GM21619 (cell line): Measurements from ENCODE around the gene ZNF48.
"Not testable (repeated sequence)": the region's sequence is repeated elsewhere in the genome, so short reads cannot be mapped to it uniquely, and the experiment has no call there.

ENCODE experiments used
- ATAC-seq: cut with Tn5 transposase; IDR thresholded peaks from one replicate; pipeline ENCODE4 v1.9.1; 2021; ENCODE audit not compliant: unreplicated experiment

Gene ZNF48

DNA sequence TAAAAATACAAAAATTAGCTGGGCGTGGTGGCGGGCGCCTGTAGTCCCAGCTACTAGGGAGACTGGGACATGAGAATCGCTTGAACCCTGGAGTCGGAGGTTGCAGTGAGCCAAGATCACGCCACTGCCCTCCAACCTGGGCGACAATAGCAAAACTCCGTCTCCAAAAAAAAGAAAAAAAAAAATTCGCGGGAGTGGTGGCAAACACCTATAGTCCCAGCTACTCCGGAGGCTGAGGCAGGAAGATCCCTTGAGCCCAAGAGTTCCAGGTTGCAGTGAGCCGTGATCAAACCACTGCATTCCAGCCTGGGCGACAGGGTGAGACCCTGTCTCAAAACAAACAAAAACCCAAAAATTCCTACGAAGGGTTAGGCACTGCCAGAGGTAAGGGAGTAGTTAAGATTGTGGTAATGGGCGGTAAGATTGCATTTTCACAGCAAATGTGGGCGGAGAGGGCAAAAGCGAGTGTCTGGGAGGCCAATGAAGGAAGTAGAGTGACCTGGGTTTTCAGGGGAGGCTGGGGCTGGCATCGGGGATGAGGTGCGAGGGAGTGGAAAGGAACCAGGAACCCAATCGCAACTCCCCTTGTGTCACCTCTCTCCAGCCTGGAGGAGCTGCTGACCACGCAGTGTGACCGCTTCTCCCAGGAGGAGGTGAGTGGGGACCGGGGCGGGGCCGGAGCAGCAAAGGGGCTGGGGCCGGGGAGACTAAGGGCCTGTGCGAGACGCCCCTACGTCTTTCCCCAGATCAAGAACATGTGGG lies 18.0 kb upstream of the ZNF48 start:
- no peak for ATAC-seq

DNA sequence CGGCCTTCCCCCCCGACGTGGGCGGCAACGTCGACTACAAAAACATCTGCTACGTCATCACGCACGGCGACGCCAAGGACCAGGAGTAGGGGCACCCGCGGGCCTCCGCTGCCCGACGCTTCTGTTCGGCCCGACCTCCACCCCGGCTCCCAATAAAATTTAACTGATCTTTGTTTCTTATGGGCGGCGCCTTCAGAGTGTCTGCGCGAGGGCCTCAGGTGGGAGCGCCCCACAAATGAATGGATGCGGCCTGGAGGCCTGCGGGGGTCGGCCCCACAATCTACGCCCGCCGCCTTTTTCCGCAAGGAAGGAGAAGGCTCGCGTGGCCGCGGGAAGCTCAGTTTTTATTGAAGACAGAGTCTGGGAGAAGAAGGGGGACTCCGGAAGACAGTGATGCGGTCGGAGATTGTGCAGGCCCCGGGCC lies 17.4 kb upstream of the ZNF48 start:
- ATAC-seq = peak; percentile 36

DNA sequence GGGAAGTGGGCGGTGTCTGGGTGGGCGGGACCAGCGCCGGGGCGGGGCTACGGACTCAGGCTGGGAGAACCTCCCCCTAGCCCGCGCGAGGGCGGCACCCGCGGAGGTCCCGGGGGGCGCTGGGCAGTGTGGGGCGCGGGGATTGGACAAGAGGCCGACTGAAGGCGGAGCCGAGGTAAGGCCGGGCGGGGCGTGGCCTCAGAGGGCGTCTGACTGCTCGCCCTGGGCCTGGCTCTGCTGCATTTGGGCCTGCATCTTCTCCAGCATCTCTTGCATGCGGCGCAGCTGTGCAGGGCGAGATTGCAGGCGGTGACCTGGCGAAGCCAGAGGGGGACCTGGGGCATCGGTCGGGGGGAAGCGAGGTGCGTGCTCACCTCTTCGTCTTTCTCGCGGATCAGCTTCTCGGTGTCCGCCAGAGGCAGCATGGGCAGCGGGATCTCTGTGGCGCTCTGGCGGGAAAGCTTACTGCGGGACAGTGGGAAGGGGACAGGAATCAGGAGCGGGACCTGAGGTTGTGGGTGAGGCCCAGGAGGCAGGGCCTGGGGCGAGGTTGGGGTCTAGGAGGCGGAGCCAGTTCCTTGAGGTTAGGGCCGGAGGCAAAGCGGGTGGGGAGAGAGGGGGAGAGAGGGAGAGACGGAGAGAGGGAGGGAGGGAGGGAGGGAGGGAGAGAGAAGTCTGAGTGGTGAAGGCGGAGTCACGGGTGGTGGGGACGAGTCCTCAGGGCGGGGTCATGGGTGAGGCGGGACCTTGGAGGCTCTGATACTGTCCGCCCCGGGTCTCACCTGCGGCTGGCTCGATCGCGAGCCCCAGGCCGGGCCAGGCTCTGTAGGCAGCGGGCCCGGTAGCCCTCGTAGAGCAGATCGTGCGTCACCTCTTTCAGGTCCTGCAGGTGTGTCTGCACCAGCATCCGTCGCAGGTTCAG lies 16.7 kb upstream of the ZNF48 start:
- ATAC-seq = peak; percentile 68

DNA sequence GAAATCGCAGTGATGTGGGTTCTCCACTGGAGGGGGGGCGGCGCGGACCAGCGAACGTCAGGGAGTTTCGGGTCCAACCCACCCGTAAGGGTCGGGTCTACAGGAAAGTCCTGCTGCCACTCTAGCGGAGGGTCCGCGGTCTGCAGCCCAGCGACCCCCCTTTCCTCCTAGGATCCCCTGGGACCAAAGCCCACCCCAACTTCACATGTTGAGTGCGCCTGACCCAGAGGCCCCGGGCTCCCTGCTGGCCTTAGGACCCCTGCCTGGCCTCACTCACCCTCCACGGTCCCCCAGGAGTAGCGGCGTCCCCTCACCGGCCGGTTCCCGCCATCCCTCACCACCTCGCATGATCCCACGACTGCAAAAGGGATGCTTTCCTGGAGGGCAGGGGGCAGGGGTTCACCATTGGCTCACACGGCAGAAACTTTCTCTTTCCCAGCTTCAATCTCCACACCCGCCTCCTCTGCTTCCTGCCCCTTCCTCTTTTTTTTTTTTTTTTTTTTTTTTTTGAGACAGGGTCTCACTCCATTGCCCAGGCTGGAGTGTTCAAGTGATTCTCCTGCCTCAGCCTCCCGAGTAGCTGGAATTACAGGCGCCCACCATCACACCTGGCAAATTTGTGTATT lies 15.9 kb upstream of the ZNF48 start:
- no peak for ATAC-seq

DNA sequence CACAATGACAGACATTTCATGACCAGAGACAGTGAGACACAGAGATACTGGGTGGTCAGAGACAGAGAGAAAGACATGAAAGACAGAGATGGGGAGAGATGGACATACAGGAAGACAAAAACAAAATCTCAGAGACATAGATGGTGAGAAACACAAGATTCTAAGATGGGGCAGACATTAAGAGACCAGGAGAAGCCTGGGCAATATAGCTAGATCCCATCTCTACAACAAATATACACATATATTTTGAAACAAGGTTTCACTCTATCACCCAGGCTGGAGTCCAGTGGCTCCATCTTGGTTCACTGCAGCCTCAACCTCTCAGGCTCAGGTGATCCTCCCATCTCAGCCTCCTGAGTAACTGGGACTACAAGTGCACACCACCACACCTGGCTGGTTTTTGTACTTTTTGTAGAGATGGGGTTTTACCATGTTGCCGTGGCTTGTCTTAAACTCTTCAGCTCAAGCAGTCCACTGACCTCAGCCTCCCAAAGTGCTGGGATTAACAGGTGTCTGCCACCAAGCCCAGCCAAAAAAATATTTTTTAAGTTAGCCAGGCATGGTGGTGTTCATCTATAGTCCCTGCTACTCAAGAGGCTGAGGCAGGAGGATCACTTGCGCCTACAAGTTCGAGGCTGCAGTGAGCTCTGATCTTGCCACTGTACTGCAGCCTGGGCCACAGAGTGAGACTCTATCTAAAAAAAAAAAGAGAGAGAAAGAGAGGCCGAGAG lies 15.0 kb upstream of the ZNF48 start:
- no peak for ATAC-seq

DNA sequence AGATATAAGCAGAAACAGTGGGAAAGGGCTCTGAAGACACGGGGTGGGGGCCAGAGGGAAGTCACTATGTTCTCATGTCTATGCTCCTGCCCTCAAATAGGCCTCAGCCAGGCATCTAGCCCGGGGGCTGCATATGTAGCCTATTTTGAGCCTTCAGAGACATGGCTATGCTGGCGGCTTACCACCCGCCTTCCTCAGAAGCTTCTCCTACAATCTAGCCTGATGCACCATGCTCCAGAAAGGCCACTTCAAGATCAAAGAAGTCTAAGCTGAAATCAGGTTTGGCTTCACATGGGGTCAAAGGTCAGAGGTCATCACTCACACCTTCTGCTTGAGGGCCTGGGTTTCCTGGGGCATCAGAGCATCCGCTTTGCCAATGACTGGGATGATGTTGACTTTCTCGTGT lies 14.4 kb upstream of the ZNF48 start:
- ATAC-seq = no peak

DNA sequence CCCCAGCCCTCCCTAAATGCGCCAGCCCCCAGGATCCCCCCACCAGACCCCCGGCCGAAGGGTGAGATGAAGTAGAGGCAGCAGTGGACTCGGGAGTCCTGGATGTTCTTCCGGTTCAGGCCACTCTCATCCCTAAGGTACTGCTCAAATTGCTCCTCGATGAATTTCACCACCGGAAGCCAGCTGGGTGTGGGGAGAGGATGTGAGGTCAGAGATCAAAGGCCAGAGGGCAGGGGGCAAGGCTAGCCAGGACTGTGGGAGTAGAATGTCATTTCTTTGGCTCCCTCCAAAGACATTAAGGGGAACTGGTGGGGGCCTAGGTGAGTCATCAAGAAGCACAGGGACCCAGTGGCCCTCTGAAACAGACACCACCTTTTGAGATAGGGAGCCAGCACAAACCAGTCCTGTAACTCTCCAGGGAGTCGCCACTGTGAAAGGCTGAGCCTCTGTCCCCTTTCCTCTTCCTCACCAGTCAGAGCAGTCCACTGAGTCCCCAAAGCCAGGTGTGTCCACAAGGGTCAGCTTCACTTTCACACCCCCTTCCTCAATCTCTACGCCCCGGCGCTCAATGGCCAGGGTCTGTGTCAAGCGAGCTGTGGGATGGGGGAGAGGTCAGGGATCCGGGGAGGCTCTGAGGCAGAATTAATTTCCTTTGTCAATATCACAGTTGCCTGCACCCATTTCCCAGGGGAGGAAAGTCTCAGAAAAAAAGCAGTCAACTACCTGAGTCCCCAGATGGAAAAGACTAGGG lies 13.8 kb upstream of the ZNF48 start:
- ATAC-seq = no peak

DNA sequence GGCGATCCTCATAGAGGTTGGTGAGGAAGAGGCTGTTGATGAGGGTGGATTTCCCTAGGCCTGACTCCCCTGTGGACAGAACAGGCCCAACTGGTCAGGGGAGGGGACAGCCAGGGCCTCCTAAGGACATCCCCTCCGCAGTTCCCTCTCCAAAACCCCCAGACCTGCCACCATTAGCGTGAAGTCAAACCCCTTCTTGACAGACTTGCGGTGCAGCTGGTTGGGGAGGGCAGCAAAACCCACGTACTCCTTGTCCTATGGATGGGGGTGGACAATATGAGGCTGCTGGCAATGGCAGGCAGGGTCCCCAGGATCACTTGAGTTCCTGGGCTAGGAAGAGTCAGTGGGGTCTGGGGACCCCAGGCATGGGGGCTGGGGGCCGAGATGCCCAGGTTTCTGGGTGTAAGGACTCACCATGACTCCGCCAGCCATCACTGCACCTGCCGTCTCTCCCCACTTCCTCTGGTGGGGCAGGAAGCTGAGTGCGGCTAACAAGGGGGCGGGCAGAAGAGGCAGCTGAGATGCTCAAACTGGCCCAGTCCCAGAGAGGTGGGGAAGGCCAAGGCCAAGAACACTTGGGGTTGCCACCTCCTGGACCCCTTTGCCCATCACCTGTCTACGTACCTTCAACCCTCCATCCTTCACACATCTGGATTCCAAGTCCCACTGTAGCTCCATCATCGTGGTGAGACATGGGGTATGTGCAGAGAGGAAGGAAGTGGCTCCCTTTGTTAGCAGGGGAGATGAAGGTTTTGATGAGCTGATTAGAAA lies 12.9 kb upstream of the ZNF48 start, which contains the start of gene SEPTIN1:
Gene SEPTIN1 (minus strand): TSS at position 451 of the 771 bp plus-strand sequence. CDS start 19 bp downstream, at position 432.
- peak; percentile 30 for ATAC-seq

DNA sequence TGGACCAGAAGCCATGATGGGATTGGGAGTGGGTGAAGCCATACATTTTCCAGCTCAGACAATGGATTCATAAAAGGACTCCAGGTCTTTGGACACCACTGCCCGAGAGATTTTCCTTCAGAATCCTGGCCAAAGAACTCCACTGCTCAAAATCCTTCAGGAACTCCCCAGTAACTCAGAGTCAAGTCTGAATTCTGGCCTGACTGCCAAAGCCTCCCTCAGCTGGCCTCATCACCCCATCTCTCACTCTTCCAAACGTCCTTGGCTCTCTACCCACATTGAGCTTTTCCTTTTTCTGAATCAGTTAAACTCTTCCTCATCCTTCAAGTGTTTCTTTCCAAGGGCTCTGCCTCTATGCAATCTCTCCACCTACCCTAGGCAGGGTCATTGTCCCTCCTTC lies 11.7 kb upstream of the ZNF48 start:
- no peak for ATAC-seq

DNA sequence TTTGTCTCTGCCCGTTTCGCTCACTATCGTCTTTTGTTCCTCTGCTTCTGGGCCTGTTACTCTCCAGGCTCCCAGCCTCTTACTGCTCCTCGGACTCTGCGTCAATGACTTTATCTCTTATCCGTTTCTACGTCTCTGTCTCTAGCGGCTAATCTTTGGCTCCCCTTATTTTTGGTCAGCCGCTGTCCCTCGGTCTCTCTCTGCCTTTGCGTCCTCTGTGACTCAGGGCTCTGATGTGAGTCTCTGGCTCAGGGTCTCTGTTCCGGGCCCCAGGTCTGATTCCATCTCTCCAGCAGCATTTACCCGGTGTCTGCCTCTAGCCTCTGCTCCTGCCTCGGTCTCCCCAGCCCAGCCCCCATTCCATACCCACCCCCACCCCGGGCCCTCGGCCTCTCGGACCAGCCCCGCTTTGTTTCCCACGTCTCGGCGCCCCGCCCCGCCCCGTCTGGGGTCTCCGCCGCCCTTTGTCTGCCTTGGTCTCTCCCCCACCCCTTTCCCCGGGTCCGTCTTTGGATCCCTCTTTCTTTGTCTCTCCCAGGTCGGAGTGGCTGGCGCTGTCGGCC lies 547 bp upstream of the ZNF48 start:
- no peak for ATAC-seq

DNA sequence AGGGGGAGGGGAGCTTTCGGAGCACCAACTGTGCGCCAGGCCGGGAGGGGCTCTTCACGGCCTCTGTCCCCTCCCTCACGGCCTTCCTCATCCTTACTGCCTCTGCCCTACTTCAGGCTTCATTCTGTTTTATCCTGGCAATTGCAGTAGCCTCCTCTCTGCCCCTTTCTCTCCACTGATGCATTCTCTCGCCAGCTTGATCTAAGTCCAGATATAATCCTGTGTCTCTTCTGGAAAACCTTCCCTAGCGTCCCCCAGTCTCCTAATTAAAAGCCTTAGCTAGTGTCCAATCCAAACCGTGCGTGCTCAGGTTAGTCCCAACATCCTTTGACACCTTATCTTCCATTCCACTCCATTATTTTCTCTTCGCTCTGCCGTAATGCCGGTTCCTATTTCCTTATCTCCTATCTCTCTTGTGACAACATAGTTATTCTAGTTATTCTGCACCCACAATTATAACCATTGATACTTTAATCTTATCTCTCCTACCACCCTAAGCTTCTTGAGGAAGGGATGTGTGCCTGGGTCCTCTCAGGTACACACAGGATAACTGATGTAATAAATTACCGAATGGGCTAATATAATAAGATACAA lies 869 bp downstream of the ZNF48 start:
- ATAC-seq = no peak

DNA sequence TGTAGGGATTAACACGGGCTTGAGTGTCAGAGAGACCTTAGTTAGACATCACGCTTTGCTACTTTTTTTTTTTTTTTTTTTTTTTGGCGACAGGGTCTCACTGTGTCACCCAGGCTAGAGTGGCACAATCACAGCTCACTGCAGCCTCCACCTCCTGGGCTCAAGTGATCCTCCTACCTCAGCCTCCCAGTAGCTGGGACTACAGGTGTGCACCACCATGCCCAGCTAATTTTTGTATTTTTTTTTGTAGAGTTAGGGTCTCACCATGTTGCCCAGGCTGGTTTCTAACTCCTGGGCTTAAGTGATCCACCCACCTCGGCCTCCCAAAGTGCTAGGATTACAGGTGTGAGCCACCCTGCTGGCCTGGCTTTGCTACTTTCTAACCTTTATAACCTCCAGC lies 1.4 kb downstream of the ZNF48 start:
- ATAC-seq = not testable (repeated sequence)

DNA sequence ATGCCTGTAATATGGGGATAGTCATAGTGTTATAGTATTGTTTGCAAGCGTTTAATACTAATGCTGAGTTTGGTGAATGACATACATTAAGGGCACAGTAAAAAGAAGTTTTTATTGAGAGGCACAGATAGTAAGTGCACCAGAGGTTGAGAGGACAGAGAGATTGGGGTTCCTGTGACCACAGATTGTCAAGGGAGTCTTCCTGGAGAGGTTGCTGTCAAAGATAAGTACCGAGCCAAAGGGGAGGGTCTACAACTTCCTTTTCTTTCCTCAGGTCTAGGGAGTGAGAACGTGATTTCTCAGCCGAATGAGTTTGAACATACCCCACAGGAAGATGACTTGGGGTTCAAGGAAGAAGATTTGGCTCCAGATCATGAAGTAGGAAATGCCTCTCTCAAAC lies 1.8 kb downstream of the ZNF48 start:
- no peak for ATAC-seq

DNA sequence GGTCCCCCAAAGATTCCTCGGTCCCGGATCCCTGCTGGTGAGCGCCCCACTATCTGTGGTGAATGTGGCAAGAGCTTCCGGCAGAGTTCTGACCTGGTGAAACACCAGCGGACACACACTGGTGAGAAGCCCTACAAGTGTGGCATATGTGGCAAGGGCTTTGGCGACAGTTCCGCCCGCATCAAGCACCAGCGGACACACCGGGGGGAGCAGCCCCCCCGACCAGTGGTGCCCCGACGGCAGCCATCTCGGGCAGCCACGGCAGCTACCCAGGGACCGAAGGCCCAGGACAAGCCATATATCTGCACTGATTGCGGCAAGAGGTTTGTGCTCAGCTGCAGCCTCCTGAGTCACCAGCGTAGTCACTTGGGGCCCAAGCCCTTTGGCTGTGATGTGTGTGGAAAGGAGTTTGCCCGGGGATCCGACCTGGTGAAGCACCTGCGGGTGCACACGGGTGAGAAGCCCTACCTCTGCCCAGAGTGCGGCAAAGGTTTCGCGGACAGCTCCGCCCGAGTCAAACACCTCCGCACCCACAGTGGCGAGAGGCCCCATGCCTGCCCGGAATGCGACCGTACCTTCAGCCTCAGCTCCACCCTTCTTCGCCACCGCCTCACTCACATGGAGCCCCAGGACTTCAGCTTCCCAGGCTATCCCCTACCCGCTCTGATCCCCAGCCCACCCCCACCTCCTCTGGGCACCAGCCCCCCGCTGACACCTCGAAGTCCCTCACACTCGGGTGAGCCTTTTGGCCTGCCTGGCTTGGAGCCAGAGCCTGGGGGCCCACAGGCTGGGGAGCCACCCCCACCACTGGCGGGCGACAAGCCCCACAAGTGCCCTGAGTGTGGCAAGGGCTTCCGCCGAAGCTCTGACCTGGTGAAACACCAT lies 2.8 kb downstream of the ZNF48 start:
- no peak for ATAC-seq

DNA sequence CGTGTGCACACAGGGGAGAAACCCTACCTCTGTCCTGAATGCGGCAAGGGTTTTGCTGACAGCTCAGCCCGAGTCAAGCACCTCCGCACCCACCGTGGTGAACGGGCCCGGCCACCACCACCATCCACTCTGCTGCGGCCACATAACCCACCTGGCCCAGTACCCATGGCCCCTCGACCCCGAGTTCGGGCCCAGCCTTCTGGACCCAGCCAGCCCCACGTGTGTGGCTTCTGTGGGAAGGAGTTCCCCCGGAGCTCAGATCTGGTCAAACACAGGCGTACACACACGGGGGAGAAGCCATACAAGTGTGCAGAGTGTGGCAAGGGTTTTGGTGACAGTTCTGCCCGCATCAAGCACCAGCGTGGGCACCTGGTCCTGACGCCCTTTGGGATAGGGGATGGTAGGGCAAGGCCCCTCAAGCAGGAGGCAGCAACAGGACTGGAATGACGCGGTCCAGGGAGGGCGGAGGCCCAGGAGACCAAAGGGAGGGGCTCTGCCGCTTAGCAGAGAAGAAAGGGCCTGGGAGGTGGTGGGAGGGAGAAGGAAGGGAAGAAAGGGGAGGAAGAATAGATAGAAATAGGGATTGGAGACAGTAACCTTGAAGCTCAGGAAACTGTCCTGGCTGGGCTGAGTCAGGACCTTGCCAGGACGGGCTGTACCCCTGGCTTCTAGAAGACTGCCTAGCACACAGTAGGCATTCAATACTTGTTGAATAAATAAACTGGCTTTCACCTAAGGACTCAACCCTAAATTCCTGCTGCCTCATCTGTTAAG lies 3.6 kb downstream of the ZNF48 start:
- ATAC-seq = no peak

DNA sequence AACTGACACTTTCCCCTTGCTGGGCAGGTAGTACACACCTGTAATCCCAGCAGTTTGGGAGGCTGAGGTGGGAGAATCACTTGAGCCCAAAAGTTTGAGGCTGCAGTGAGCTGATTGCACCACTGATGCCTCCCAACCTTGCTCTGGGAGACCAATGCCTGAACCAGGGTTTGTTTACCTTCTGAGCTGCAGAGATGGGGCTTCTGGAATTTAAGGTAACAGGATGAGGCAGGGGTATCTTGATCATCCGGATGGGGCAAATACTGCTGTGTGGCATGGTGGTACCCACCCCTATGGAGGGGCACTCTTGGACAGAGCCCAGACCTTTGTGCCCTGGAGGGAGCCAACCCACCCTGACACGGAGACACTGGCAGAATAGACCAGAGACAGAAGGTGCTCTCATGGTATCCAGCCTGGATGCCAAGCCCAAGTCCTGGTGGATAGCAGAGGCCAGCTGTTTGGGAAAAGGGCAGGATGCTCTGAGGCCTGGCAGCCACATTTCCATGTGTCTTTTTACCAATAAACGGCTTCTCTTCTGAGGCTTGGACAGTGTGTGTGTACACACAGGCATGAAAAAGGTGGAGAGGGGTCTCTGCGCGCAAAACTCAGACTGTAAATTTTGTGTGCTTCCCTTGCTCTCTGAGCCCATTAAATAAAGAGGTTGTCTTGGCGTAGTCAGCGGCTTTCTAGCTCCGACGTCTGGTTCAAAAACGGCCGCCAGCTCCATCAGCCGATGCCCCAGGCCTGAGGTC lies 4.4 kb downstream of the ZNF48 start:
- no peak for ATAC-seq
